ENCODE results near the gene PTP4A1. TPM values are rescaled to one million over a fixed set of nuclear protein-coding genes. Genes with fewer than 3 reads are reported as not detected.

The PTP4A1 gene
- total RNA-seq, 1 experiment from 2014 or later = 71.0 TPM

- no TSS peak for BruUV-seq (replicated peaks)
- TF ChIP-seq, protein P1, sequence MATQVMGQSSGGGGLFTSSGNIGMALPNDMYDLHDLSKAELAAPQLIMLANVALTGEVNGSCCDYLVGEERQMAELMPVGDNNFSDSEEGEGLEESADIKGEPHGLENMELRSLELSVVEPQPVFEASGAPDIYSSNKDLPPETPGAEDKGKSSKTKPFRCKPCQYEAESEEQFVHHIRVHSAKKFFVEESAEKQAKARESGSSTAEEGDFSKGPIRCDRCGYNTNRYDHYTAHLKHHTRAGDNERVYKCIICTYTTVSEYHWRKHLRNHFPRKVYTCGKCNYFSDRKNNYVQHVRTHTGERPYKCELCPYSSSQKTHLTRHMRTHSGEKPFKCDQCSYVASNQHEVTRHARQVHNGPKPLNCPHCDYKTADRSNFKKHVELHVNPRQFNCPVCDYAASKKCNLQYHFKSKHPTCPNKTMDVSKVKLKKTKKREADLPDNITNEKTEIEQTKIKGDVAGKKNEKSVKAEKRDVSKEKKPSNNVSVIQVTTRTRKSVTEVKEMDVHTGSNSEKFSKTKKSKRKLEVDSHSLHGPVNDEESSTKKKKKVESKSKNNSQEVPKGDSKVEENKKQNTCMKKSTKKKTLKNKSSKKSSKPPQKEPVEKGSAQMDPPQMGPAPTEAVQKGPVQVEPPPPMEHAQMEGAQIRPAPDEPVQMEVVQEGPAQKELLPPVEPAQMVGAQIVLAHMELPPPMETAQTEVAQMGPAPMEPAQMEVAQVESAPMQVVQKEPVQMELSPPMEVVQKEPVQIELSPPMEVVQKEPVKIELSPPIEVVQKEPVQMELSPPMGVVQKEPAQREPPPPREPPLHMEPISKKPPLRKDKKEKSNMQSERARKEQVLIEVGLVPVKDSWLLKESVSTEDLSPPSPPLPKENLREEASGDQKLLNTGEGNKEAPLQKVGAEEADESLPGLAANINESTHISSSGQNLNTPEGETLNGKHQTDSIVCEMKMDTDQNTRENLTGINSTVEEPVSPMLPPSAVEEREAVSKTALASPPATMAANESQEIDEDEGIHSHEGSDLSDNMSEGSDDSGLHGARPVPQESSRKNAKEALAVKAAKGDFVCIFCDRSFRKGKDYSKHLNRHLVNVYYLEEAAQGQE (IDR thresholded peaks at IDR 0.05; ENCODE audit: insufficient read depth in 1 of 2, low read depth in 2 of 2, low read length in 1 of 2) = no peak
- TF ChIP-seq POLR2AphosphoS5 (IDR thresholded peaks at IDR 0.05; ENCODE audit: low read depth, low read length) (no peak), SIN3A (IDR thresholded peaks at IDR 0.05; ENCODE audit: borderline replicate concordance, insufficient read depth, low read depth, low read length) (no peak), TCF7L2 (IDR thresholded peaks at IDR 0.05; ENCODE audit: low read depth, low read length) (no peak)
- TF ChIP-seq, protein P2, sequence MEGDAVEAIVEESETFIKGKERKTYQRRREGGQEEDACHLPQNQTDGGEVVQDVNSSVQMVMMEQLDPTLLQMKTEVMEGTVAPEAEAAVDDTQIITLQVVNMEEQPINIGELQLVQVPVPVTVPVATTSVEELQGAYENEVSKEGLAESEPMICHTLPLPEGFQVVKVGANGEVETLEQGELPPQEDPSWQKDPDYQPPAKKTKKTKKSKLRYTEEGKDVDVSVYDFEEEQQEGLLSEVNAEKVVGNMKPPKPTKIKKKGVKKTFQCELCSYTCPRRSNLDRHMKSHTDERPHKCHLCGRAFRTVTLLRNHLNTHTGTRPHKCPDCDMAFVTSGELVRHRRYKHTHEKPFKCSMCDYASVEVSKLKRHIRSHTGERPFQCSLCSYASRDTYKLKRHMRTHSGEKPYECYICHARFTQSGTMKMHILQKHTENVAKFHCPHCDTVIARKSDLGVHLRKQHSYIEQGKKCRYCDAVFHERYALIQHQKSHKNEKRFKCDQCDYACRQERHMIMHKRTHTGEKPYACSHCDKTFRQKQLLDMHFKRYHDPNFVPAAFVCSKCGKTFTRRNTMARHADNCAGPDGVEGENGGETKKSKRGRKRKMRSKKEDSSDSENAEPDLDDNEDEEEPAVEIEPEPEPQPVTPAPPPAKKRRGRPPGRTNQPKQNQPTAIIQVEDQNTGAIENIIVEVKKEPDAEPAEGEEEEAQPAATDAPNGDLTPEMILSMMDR (IDR thresholded peaks at IDR 0.05) = no peak
- DNase-seq (ENCODE audit: low read depth, low spot score) = no peak
- no peak overlapping the region for H3K4me3 ChIP-seq (ENCODE audit: low read depth in 2 of 2, low read length in 2 of 2)
- in situ Hi-C loops (cut with HindIII; ENCODE audit: low pct_unique_long_range_greater_than_20kb, low sequenced_read_pairs) = no loop called here
- H3K9me3 ChIP-seq (ENCODE audit: control insufficient read depth, insufficient read depth, low read depth, low read length) = no peaks in the 10 kb centered on the region
- ATAC-seq = no peak
- ChIA-PET CTCF (interaction anchor here (0.6 to 1.4 kb wide), 2 partner anchors 11 to 134 kb away, joined by 3 read pairs; no protein-coding TSS in a partner anchor), POLR2A (no interaction called here)
- no peaks in the 10 kb centered on the region for H3K27me3 ChIP-seq (ENCODE audit: control insufficient read depth, insufficient read depth, low read length)
- intact Hi-C loops (cut with micrococcal nuclease; ENCODE audit: unreplicated experiment) = no loop called here
- no peak overlapping the region for H3K27ac ChIP-seq (ENCODE audit: low read length)
- no peaks in the 10 kb centered on the region for H3K36me3 ChIP-seq (ENCODE audit: control insufficient read depth, insufficient read depth, low read length)
- no peaks in the 10 kb centered on the region for H3K4me1 ChIP-seq (ENCODE audit: control insufficient read depth, insufficient read depth, low read length)
These were observed 37.0 kb downstream of the PTP4A1 start for GRCh38 chr6:63609231-63609630.

GRCh38 chr6:63610944-63611343 lies 38.7 kb downstream of the PTP4A1 start:
- no peaks in the 10 kb centered on the region for H3K9me3 ChIP-seq (ENCODE audit: control insufficient read depth, insufficient read depth, low read depth, low read length)
- no TSS peak for BruUV-seq (replicated peaks)
- no peak for DNase-seq (ENCODE audit: low read depth, low spot score)
- no peaks in the 10 kb centered on the region; the same call in 1 of the 2 replicates for H3K27me3 ChIP-seq (ENCODE audit: control insufficient read depth, insufficient read depth, low read length)
- ATAC-seq = no peak
- H3K36me3 ChIP-seq (ENCODE audit: control insufficient read depth, insufficient read depth, low read length) = no peaks in the 10 kb centered on the region
- no peak overlapping the region for H3K4me3 ChIP-seq (ENCODE audit: low read depth in 2 of 2, low read length in 2 of 2)
- intact Hi-C loops (cut with micrococcal nuclease; ENCODE audit: unreplicated experiment) (no loop called here), in situ Hi-C loops (cut with HindIII; ENCODE audit: low pct_unique_long_range_greater_than_20kb, low sequenced_read_pairs) (no loop called here)
- CTCF ChIA-PET = interaction anchor here (1.1 kb wide), 1 partner anchor 13 kb away, joined by 3 read pairs; no protein-coding TSS in a partner anchor
- no peaks in the 10 kb centered on the region for H3K4me1 ChIP-seq (ENCODE audit: control insufficient read depth, insufficient read depth, low read length)
- POLR2A ChIA-PET = no interaction called here
- H3K27ac ChIP-seq (ENCODE audit: low read length) = no peak overlapping the region
- TF ChIP-seq, protein P1 (IDR thresholded peaks at IDR 0.05; ENCODE audit: insufficient read depth in 1 of 2, low read depth in 2 of 2, low read length in 1 of 2) = no peak
- TF ChIP-seq SIN3A (IDR thresholded peaks at IDR 0.05; ENCODE audit: borderline replicate concordance, insufficient read depth, low read depth, low read length) = no peak
- TF ChIP-seq, protein P2 (IDR thresholded peaks at IDR 0.05) = no peak
- no peak for TF ChIP-seq POLR2AphosphoS5 (IDR thresholded peaks at IDR 0.05; ENCODE audit: low read depth, low read length)
- TF ChIP-seq TCF7L2 (IDR thresholded peaks at IDR 0.05; ENCODE audit: low read depth, low read length) = no peak

Data from Panc1 (cell line).